H1 (cell line): Measurements from ENCODE around the gene C5orf58. TPM values are rescaled to one million over a fixed set of nuclear protein-coding genes. Genes with fewer than 3 reads are reported as not detected.

ENCODE experiments used
- ATF3 ChIP-seq: IDR thresholded peaks from 2 replicates; pipeline ENCODE4 v1.6.1; 2011; ENCODE audit warnings: low read depth, mild to moderate bottlenecking, low read length; ENCODE audit not compliant: insufficient read depth
- CHD7 ChIP-seq: fragments of 300-600 bp; sonication (generic); IDR thresholded peaks from 2 replicates; pipeline ENCODE4 v1.7.1; 2012; ENCODE audit warnings: low read length, moderate library complexity, mild to moderate bottlenecking, inconsistent platforms; ENCODE audit not compliant: insufficient replicate concordance
- CTBP2 ChIP-seq: IDR thresholded peaks from 2 replicates; pipeline ENCODE4 v1.7.0; 2011; ENCODE audit warnings: borderline replicate concordance, mild to moderate bottlenecking, moderate library complexity, mixed read lengths, low read length; ENCODE audit not compliant: insufficient read depth, insufficient read length
- CTCF ChIP-seq, 3 experiments: IDR thresholded peaks; 1 replicate in 2 of 3; 2 replicates in 1 of 3; pipeline versions ENCODE4 v1.5.1 to v1.6.1; 2011; ENCODE audit warnings: low read length in 3 of 3, mild to moderate bottlenecking in 3 of 3, inconsistent platforms in 2 of 3, low read depth in 1 of 3, moderate library complexity in 1 of 3; ENCODE audit not compliant: insufficient read depth in 1 of 3; ENCODE audit errors: control extremely low read depth in 1 of 3
- JUND ChIP-seq: IDR thresholded peaks from 2 replicates; pipeline ENCODE4 v1.6.1; 2011; ENCODE audit warnings: mild to moderate bottlenecking, improper control_type of control experiment, low read length
- POLR2AphosphoS5 ChIP-seq: IDR thresholded peaks from 2 replicates; pipeline ENCODE4 v1.6.1; 2011; ENCODE audit warnings: low read depth, low read length
- RAD21 ChIP-seq, 2 experiments: IDR thresholded peaks in 1 of 2; conservative IDR thresholded peaks in 1 of 2; 2 replicates each; pipeline ENCODE4 v1.6.1; 2011; ENCODE audit warnings: low read depth in 2 of 2, low read length in 2 of 2, improper control_type of control experiment in 1 of 2, inconsistent platforms in 1 of 2, mild to moderate bottlenecking in 1 of 2, moderate library complexity in 1 of 2
- TCF12 ChIP-seq: IDR thresholded peaks from 2 replicates; pipeline ENCODE4 v1.6.1; 2011; ENCODE audit warnings: low read depth, mild to moderate bottlenecking, low read length
- polyA plus RNA-seq, 7 experiments: library from polyadenylated mRNA; depleted of rRNA in 3 of 7; stranded (reverse) in 5 of 7; unstranded in 2 of 7; fragments of >200 nt in 5 of 7; fragments of 200-250 nt in 2 of 7; gene quantifications; 1 replicate in 5 of 7; 2 replicates in 1 of 7; 4 replicates in 1 of 7; pipeline versions ENCODE4 v1.2.1 to v1.2.3, GENCODE V29; 2011 to 2013; ENCODE audit warnings: missing spikeins in 2 of 7, mixed read lengths in 2 of 7
- total RNA-seq: library from RNA; stranded (reverse); fragmentation: NEBNext Ultra II Directional; extraction: Animal tissue kit (Norgen Biotek cat#: 25700); gene quantifications from 2 replicates; pipeline ENCODE4 v1.2.1, GENCODE V29; 2021

Gene C5orf58
- total and polyA plus RNA-seq, 2 of the 8 experiments (the other 6 are each of a cell fraction or from before 2014, with no cell fraction given): 0.24 to 1.6 TPM

- no peak for TF ChIP-seq CHD7
- TF ChIP-seq TCF12: no peak
- TF ChIP-seq RAD21 (IDR thresholded peaks at IDR 0.05 in 1 of 2, conservative IDR thresholded peaks at IDR 0.05 in 1 of 2; ENCODE audit: low read depth in 2 of 2, low read length in 2 of 2): no peak
- no peak for TF ChIP-seq POLR2AphosphoS5
- TF ChIP-seq ATF3: no peak
- no peak for TF ChIP-seq CTCF (IDR thresholded peaks at IDR 0.05; ENCODE audit: control extremely low read depth in 1 of 3, insufficient read depth in 1 of 3, low read depth in 1 of 3, low read length in 3 of 3)
- no peak for TF ChIP-seq JUND
- no peak for TF ChIP-seq CTBP2
These were observed 45.9 kb upstream of the C5orf58 start (continued) for GRCh38 chr5:170186856-170187255.
